Bronchial epithelial cell (primary cell): Measurements from ENCODE around the gene ESRRB. TPM values are rescaled to one million over a fixed set of nuclear protein-coding genes. Genes with fewer than 3 reads are reported as not detected.

ENCODE experiments used
- DNase-seq: peaks from one replicate; pipeline ENCODE4 v3.0.0-alpha.2; 2010; ENCODE audit warnings: low read depth
- FAIRE-seq: peaks from 2 replicates; lab custom pipeline; 2011; peaks lifted over from hg19 to GRCh38; lab: Jason Lieb, UNC
- H3K27me3 ChIP-seq: 2 replicates; pipeline ENCODE4 v1.5.1; 2011; ENCODE audit warnings: low read length; ENCODE audit not compliant: control insufficient read depth, insufficient read depth
- H3K36me3 ChIP-seq: 2 replicates; pipeline ENCODE4 v1.5.1; 2011; ENCODE audit warnings: low read length; ENCODE audit not compliant: control insufficient read depth, insufficient read depth
- H3K4me3 ChIP-seq: 2 replicates; pipeline ENCODE4 v1.5.1; 2011; ENCODE audit warnings: mild to moderate bottlenecking, low read depth, low read length, control low read depth
- CTCF ChIP-seq: IDR thresholded peaks from 2 replicates; pipeline ENCODE4 v1.5.1; 2011; ENCODE audit warnings: mild to moderate bottlenecking, moderate library complexity, low read length, control low read depth, inconsistent platforms; ENCODE audit not compliant: insufficient read depth, severe bottlenecking
- total RNA-seq: library from RNA; depleted of rRNA; stranded (reverse); fragments of >200 nt; gene quantifications from 2 replicates; pipeline ENCODE4 v1.2.1, GENCODE V29; 2014

The ESRRB gene
- total RNA-seq, 1 donor from 2014 or later, result not detected

- no peaks in the 10 kb centered on the region for H3K36me3 ChIP-seq
- TF ChIP-seq CTCF, result no peak
- no peak for DNase-seq
These were observed 46.7 kb downstream of the ESRRB start for GRCh38 chr14:76422662-76423061.

GRCh38 chr14:76423534-76423933, 47.6 kb downstream of the ESRRB start:
- H3K4me3 ChIP-seq, result no peak overlapping the region
- no peaks in the 10 kb centered on the region for H3K27me3 ChIP-seq
- TF ChIP-seq CTCF, result no peak
- H3K36me3 ChIP-seq, result no peaks in the 10 kb centered on the region
- FAIRE-seq (peak; percentile 23), DNase-seq (no peak)

More at GRCh38 chr14:76422662-76423061, 46.7 kb downstream of the ESRRB start:
- Histone ChIP-seq H3K27me3 (no peaks in the 10 kb centered on the region), H3K4me3 (no peak overlapping the region)
- FAIRE-seq, result no peak

- no peak for TF ChIP-seq CTCF
- H3K36me3 ChIP-seq, result no peaks in the 10 kb centered on the region
- no peak for DNase-seq
- FAIRE-seq, result peak; percentile 32
- H3K27me3 ChIP-seq, result no peaks in the 10 kb centered on the region
- no peak overlapping the region for H3K4me3 ChIP-seq
These were observed 48.4 kb downstream of the ESRRB start for GRCh38 chr14:76424359-76424758.

- no peak for FAIRE-seq
- DNase-seq, result no peak
- no peak for TF ChIP-seq CTCF
- no peaks in the 10 kb centered on the region for H3K36me3 ChIP-seq
- no peaks in the 10 kb centered on the region for H3K27me3 ChIP-seq
- no peak overlapping the region for H3K4me3 ChIP-seq
These were observed 50.3 kb downstream of the ESRRB start for GRCh38 chr14:76426161-76426696.

- no peak for TF ChIP-seq CTCF
- Histone ChIP-seq H3K27me3 (peaks cover under 1% of the 10 kb centered on the region), H3K36me3 (no peaks in the 10 kb centered on the region), H3K4me3 (no peak overlapping the region)
- no peak for FAIRE-seq
- DNase-seq, result no peak
These were observed 52.7 kb downstream of the ESRRB start for GRCh38 chr14:76428611-76429010.

GRCh38 chr14:76430017-76430416, 54.1 kb downstream of the ESRRB start:
- peaks cover 2% of the 10 kb centered on the region for H3K27me3 ChIP-seq
- FAIRE-seq, result no peak
- no peak overlapping the region for H3K4me3 ChIP-seq
- DNase-seq, result no peak
- no peaks in the 10 kb centered on the region for H3K36me3 ChIP-seq
- no peak for TF ChIP-seq CTCF
